ENCODE data around the gene CFAP46.
"Not testable (repeated sequence)": the region's sequence is repeated elsewhere in the genome, so short reads cannot be mapped to it uniquely, and the experiment has no call there.

Gene CFAP46

DNA sequence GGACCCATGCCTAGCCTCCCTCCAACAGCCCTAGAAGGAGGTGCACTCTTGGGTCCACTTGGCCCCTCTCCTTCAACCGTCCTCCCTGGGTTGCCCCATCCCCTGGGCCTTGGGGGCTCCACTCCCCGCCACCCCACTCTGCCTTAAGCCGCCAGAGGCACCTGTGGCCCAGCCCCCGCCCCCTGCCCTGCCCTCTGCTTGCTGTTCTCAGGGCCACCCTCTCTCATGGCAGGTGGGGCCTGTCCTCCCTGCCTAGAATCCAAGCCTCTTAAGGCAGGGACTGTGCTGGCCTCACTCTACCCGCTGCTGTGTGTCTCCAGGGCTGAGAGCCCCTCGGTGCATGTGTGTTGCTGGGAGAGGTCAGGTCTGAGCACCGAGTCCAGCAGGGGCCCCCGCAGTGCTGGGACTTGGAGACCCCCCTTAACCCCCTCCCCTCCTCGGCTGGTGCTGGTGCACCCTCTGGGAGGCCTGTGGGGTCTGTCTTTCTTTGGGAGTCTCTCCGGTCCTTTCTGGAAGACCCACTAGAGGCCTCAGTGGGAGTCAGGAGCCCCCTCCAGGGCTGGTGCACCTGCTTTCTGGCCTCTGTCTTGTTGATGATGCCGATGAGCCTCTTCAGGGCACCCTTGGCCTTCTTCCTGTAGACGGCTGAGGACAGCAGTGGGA is 43.8 kb downstream of the CFAP46 start:
- no peak for DNase-seq

DNA sequence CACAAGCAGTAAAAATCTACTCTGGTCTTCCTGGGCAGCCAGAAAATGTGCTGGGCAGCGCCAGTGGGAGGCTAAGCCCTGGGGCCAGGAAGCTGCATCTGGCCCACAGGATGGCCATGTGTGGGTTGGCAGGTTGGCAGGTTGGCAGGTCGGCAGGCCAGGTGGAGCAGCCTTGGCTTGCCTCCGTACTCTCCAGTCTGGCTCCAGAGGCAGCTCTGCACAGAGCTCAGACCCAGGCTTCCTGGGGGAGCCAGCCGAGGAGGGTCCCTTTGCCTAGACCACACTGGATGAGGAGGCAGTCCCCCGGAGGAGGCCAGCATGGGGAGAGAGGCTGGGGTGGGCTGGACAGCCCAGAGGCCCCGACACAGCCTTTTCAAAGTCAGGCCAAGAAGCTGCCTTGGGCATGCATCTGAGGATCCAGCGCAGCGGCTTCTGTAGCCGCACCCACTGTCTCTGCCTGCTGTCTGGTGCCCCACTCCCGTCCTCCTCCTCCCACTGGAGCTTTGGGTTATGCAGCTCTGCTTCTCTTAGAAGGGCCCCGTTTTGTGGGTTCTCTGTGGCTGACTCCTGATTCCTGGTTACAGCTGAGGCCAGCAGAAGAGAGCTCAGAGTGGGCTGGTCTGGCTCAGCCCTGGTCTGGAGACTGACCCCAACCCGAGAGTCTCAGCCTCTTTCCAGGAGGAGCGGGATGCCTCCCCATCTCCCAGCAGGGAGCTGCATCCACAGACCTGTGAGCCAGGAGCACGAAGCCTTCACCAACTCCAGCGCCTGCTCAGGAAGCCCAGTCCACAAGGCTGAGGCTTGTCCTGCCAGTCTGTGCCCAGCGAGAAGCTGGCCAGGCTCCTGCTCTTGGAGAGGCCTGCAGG is 44.6 kb downstream of the CFAP46 start:
- no peak for DNase-seq

DNA sequence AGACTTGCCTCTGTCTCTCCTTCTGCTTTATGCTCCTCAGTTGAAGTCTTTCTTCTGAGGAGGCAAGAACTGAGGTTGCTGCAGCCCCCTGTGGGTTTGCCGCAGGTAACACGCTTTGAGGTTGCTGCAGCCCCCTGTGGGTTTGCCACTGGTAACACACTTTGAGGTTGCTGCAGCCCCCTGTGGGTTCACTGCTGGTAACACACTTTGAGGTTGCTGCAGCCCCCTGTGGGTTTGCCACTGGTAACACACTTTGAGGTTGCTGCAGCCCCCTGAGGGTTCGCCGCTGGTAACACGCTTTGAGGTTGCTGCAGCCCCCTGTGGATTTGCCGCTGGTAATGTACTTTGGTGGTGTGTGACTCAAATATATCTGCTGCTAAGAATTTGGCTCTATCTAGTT is 48.6 kb downstream of the CFAP46 start:
- DNase-seq, result not testable (repeated sequence)

DNA sequence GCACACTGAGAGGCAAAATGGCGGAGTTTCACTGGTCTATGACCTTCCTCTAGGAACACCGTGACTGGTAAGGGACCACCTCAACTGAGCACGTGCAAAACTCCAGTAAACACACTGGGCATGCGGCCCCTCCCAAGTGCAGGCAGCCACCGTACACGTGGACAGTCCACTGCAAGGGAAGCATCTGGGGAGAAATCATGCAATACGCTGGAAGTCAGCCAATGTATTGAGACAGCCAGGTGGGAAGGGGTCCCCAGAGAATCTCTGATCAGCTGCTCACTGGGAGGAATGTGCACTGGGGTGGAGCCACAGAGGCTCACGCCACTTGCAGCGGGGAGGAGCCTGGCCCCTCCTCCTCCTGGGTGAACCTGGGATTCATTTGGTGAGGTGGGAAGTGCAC is 49.3 kb downstream of the CFAP46 start:
- no peak for DNase-seq

DNA sequence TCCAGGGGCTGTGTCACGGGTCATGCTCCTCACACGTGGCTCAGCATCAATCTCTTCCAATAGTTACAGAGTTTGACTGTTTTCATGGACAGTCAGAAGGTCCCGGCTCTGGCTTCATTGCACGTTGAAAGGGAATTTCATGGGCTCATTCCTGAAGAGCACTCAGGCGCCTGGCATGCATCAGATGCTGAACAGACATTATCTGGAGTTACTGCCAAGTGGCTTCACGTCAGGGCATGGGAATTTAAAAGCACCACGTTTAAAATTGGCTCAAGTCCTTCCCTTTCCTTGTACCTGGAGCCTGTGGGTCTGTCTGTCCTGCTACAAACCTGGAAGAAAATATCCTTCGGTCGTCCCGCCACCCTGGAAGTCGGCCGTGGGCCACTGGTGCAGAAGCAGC is 50.4 kb downstream of the CFAP46 start:
- no peak for DNase-seq

DNA sequence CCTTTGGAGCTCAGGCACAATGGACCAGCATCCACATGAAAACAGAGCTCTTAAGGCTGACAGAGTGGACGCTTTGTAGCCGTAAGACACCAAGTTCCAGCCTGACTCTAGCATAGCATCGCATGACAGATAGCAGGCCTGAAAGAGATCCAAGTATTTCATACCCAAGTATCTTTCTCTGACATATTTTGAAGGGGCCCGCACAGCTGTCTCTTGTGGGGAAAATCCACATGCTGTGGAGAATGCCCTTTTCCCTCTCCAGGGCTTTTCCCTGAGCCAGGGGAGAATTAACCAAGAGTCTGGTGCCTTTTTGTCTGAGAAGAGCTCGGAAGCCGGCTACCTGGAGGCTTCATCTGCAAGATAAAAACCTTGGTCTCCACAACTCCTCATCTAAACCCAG is 51.0 kb downstream of the CFAP46 start:
- DNase-seq, result no peak

DNA sequence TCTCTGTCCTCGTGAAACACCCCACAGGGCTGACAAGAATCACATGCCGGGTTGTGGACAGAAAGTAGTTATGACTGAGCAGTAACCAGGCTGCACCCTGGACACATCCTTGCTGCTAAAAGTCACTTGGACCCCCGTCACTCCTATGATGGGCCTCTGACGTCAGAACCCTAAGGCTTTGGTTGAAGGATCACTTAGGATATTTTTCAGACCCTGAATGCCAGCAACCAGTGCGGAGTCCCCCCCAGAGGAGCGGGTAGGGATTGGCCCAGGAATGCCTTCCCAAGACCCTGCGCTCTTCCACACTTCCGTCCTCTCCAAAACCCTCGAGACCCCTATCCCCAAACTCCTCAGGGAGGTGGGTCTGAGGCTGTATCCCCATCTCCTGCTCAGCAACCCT is 52.1 kb downstream of the CFAP46 start:
- DNase-seq, result no peak

DNA sequence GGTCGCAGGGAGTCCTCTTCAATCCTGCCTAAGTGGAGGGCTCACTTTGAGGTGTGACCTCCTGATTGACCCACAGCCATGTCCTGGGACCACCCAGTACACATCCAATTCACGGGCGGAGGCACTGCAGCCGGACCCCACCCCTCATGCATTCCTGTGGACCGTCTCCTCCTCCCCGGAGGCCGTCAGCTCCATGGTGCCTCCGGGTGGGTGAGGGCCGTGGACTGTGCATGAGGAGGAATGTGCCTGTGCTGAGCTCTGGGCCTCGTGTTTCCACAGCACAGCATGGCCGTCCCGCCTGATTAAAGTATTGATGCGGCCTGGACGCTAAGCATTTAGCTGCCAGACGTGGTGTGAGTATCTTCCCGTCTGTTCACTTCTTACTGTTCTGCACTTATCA is 52.8 kb downstream of the CFAP46 start:
- DNase-seq, result no peak

DNA sequence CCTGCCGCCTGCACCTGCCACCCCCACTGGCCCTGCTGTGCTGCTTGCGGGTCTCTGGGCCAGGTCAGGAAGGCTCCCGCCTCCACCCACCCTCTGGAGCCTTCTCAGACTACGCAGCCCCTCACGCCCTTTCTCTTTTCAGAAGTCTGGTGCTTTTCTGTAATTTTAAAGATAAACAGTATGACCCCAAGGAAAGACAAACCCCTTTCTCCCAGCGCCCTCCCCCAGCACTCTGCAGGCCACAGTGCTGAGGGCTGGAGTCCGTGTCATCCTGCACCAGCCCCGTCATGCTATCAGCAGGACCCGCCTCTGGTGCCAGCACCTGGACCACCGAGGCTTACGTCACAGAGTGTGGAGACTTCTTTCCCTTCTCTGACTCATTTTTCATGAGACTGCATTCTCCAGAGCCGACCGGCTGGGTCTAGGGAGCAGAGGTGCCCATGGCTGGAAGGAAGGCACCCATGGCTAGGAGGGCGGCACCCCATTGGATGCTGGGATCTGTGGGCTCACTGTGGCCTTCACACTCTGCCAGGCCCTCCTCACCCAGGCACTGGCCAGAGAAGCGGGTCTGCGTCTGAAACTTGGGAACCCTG is 53.4 kb downstream of the CFAP46 start:
- DNase-seq, result no peak

DNA sequence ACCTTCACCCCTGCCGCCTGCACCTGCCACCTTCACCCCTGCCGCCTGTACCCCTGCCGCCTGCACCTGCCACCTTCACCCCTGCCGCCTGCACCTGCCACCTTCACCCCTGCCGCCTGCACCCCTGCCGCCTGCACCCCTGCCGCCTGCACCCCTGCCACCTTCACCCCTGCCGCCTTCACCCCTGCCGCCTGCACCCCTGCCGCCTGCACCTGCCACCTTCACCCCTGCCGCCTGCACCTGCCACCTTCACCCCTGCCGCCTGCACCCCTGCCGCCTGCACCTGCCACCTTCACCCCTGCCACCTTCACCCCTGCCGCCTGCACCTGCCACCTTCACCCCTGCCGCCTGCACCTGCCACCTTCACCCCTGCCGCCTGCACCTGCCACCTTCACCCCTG is 53.9 kb downstream of the CFAP46 start:
- not testable (repeated sequence) for DNase-seq

DNA sequence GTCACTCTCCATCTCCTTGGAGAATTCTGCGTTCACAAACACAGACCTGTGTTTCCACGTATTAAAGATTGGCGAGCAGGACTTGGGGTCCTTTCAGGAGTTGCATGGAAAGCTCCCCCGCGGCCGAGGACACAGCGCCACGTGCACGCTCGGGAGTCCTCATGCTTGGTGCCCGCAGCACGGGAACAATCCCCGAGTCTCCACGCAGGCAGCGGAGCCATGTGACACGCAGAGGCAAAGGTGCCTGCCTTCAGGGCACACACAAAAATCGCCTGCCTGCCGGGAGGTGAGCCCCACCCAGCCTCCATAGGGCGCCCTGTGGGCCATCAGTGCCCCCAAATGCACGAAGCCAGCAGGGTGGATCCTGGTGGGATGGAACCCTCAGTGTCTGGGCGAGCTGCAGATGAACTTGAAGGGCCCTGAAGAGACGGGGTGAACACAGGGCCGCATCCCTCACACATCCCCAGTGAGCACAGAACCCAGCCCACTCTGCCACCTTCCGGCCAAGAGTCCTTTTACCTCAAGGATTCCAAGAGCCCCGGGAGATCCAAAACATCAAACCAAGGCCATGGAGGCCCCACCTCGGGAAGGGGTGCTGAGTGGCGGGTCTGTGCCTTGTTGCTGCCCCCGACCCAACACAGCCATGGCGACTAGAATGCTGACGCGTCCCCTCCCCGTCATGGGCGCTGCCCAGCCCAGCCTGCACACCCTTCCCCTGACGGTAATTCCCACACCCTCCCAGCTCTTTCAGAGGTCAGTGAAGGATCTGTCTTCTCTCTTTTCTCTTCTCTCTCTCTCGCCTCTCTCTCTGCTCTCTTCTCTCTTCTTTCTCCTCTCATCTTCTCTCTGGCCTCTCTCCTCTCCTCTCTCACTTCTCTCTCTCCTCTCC is 55.9 kb downstream of the CFAP46 start:
- no peak for DNase-seq

DNA sequence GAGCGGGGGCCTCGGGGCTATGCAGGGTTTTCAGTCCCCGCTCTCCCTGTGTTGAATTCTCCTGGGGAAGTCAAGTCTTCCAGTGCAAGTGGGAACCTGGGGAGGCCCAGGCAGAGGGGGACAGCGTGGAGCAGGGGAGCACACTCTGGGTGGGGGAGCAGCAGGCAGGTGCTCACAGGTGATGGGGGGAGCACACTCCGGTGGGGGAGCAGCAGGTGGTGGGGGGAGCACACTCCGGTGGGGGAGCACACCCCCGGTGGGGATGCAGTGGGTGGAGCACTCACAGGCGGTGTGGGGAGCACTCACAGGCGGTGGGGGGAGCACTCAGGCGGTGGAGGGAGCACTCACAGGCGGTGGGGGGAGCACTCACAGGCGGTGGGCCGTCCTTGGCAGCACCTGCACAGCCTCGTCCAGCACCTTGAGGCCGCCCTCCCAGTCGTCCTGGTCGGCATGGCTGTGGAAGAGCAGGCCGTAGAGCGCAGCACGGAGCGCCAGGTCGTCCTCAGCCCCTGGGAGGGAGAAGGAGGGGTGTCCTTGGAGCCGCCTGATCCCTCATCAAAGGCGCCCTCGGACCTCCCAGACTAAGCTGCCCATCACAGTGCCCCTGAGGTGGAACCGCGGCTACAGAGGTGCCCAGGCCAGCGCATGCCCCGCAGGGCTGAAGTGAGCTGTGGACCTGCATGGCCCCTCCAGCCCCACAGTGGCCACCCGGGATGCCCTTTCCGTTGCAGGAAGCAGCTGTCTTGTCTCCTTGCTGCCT is 56.7 kb downstream of the CFAP46 start:
- no peak for DNase-seq

DNA sequence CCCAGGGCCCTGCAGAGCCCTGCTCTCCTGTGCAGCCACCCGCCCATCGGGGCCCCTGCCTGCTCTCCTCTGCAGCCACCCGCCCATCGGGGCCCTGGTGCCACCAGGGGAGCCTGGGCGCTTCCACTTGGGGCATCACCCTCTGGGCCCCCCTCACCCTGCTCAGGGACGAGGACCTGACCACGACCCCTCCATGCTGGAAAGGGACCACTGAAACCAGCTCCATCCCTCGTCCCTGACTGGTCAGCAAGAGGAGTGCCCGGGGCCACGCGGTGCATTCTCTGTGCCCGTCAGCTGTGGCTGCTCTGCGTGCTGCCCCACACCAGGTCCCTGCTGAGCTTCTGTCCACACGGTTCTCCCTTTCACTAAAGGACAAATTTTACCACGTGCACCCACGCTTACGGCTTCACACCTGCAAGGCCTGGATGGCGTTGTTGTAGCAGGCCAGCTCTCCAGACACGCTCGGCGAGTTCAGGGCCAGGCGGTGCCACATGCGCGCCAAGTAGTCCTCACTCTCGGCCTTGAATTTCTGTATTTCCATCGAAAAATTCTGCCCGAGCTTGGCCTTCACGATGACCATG is 57.6 kb downstream of the CFAP46 start:
- no peak for DNase-seq

DNA sequence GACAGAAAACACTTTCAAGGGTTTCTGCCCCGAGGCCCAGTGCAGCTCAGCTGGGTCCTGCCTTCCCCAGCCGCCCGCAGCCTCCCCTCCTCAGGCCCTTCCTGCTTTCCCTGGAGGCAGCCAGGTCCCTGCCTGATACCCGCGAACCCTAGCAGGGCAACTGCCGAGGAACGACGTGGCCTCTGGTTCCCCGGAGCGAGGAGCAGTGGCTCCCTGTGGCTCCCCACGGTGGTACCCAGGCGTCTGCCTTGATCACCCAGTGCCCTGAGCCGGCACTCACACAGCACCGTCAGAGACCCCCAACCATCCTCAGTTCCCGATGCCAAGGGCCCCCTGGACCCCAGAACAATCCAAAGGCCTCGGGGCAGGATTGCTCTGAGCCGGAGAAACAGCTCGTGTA is 58.3 kb downstream of the CFAP46 start:
- no peak for DNase-seq

DNA sequence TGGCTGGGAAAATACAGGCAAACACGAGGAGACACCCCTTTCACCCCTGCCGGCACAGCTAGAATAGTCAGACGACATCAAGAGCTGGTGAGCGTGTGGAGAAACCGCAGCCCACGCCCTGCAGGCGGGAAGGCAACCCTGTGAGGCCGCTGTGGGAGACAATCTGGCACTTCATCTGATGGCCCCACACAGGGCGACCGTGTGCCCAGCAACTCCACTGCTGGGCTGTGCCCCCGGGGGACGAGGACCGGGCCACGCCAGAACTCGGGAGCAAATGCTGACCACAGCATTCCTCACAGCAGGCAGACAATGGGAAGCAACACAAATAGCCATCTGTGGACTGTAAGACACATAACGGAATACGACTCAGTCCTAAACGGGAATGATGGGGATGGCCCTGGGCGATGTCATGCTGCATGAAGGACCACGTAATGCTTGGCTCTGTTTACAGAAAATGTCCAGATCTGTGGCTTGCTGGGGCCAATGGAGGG is 58.9 kb downstream of the CFAP46 start:
- no peak for DNase-seq

DNA sequence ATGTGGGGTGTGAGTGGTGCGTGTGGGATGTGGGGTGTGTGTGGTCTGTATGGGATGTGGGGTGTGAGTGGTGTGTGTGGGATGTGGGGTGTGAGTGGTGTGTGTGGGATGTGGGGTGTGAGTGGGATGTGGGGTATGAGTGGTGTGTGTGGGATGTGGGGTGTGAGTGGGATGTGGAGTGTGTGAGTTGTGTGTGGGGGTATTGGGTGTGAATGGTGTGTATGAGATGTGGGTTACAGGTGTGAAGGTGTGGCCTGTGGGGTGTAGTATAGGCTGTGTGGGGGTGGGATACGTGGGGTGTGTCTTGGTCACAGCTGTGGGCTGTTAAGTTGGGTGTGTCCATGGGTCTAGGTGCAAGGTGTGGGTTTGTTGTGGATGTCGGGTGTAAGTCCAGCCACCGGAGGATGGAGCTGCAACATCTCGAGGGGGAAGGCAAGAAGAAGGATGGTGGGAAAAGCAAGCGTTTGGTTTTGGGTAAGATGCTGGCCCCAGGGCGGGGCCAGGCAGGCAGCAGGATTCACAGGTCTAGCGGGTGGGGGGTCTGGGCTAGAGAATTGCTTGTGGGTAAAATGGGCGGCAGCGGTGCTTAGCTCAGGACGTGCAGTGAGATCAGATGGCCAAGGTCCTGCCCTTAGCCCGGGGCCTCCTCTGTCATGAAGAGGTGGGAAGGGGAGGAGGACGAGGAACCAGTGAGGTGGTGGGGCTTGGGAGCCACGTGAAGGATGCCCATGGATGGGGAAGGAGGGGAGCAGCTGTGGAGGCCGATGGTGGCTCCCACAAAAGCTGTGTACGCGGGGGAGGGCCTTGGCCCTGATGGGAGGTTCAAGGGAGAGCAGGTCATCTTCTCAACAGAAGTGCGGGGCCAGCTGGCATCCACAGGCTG is 60.1 kb downstream of the CFAP46 start:
- DNase-seq, result no peak

DNA sequence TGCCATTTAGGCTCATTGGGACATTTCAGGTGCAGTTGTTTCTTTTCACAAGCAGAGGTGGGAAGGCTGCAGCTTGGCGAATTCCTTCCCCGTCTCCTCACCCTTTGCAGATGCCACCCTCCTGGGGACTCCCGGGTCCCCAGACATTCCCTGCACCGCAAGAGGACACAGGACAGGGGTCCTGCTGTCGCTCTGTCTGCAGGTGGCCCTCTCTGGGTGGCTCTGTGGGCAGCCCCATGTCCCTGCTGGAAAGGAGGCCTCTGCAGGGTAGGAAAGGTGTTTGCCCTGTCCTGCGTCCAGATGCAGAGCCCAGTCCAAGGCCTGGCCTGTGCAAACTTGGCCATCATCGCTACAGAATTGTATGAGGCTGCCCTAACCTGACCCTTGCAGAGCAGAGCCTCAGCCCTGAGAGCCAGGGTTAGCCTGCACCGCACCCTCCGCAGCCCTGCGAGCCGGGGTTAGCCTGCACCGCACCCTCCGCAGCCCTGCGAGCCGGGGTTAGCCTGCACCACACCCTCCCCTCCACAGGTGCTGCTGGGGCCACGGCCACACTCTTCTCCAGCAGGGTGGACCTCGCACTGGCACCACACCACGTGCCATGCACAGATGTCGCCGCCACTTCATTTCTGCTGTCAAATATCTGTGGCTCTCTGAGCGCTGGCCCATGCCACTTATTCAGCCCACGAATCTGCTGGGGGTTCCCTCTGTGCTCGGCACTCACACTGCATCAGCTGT is 61.0 kb downstream of the CFAP46 start:
- no peak for DNase-seq

DNA sequence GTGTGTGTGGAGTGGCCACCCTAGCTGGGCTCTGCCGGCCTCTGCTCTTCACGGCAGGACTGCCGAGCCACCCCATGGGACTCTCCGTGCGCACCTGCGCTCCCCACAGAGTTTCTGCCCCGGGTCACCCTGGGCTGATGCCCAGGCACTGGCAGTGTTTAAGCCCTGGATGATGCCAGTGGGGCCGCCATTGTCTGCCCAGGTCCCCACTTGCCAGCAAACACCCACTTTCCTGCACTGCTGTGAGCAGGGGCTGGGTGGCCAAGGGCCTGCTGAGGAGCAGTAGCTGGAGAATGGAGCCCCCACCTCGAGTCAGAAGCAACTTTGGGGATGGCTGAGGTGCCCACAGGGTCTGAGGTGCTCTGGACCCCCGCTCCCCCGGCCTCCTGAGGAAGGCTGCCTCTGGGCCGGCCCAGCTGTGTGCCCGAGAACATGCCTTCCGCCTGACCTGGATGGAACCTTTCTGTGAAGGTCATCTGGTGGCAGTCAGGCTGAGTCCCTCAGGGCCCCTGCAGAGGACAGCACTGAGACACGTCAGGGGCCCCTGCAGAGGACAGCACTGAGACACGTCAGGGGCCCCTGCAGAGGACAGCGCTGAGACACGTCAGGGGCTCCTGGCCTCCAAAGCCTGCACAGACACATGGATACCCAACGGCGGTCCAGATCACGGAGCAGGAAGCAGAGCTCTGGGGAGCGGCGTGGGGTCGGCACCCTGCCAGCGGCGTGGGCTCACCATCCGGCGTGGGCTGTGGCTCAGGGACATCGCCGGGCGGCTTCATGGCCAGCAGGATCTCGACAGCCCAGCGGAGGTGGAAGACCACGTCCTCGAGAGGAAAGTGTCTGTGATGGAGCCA is 62.0 kb downstream of the CFAP46 start:
- no peak for DNase-seq

Data from stimulated activated naive CD4-positive, alpha-beta T cell treated with Interleukin-2 at 50 U/mL for 16 hours (primary cell).